ENCODE results near the gene NCCRP1.

GRCh38 chr19:39167461-39168257 lies 29.1 kb upstream of the NCCRP1 start:
- TF ChIP-seq CTCF (IDR thresholded peaks at IDR 0.05): no peak
- TF ChIP-seq ZFX (IDR thresholded peaks at IDR 0.05; ENCODE audit: borderline replicate concordance): no peak

Data from 22Rv1 (cell line).